ENCODE results near the gene CBX5. TPM values are rescaled to one million over a fixed set of nuclear protein-coding genes. Genes with fewer than 3 reads are reported as not detected.

Gene CBX5
- total RNA-seq, 2 donors from 2014 or later, result 27.0 to 34.3 TPM

- no peak for ATAC-seq
- H3K27ac ChIP-seq, result no peak overlapping the region
These were observed 22.6 kb downstream of the CBX5 start for GRCh38 chr12:54257332-54257731.

GRCh38 chr12:54253240-54253639, 26.7 kb downstream of the CBX5 start:
- Histone ChIP-seq H3K4me1 (peaks cover 3% of the 10 kb centered on the region), H3K36me3 (replicated peaks in 1 of 2; ENCODE audit: insufficient read depth in 1 of 2, low read depth in 2 of 2) (peaks cover 0 to 8% of the 10 kb centered on the region in 2 donors), H3K27me3 (no peaks in the 10 kb centered on the region), H3K4me3 (no peak overlapping the region), H3K27ac (no peak overlapping the region), H3K9me3 (no peaks in the 10 kb centered on the region)
- TF ChIP-seq CTCF (IDR thresholded peaks at IDR 0.05), result no peak
- WGBS, 2 donors, result 93 to 97% methylated on average over 4 of the region's 4 CpGs
- DNase-seq (no peak), ATAC-seq (no peak)
- intact Hi-C loops (cut with DNase I), result loop anchor here (10.0 kb wide), 1 partner anchor 112 kb away; the partner anchor contains the start of gene GPR84

More at GRCh38 chr12:54257332-54257731, 22.6 kb downstream of the CBX5 start:
- TF ChIP-seq CTCF (IDR thresholded peaks at IDR 0.05) (no peak), POLR2A (IDR thresholded peaks at IDR 0.05) (no peak)
- 77 to 84% methylated on average over 8 of the region's 8 CpGs for WGBS, 2 donors
- DNase-seq, result no peak
- H3K4me1 ChIP-seq, result peaks cover 27% of the 10 kb centered on the region
- H3K27me3 ChIP-seq, result no peaks in the 10 kb centered on the region
- intact Hi-C loops (cut with DNase I), result loop anchor here (10.0 kb wide), 1 partner anchor 107 kb away; the partner anchor contains the start of gene GPR84
- H3K36me3 ChIP-seq (replicated peaks in 1 of 2; ENCODE audit: insufficient read depth in 1 of 2, low read depth in 2 of 2), result peaks cover 0 to 6% of the 10 kb centered on the region in 2 donors
- no peaks in the 10 kb centered on the region for H3K9me3 ChIP-seq
- no peak overlapping the region for H3K4me3 ChIP-seq

- 87 to 96% methylated on average over 1 of the region's 1 CpG for WGBS, 2 donors
- H3K36me3 ChIP-seq (replicated peaks in 1 of 2; ENCODE audit: insufficient read depth in 1 of 2, low read depth in 2 of 2), result peaks cover 0 to 6% of the 10 kb centered on the region in 2 donors
- no peak overlapping the region for H3K4me3 ChIP-seq
- H3K4me1 ChIP-seq, result no peaks in the 10 kb centered on the region
- H3K27ac ChIP-seq, result no peak overlapping the region
- intact Hi-C loops (cut with DNase I), result loop anchor here (10.0 kb wide), 1 partner anchor 113 kb away; the partner anchor contains the start of gene GPR84
- no peaks in the 10 kb centered on the region for H3K9me3 ChIP-seq
- no peak for TF ChIP-seq POLR2A (IDR thresholded peaks at IDR 0.05)
- peak; percentile 32 to 71 (median 65) for TF ChIP-seq CTCF (IDR thresholded peaks at IDR 0.05)
- DNase-seq (no peak), ATAC-seq (peak; percentile 42)
- no peaks in the 10 kb centered on the region for H3K27me3 ChIP-seq
These were observed 28.1 kb downstream of the CBX5 start for GRCh38 chr12:54251667-54252284.

GRCh38 chr12:54249489-54249888, 30.4 kb downstream of the CBX5 start:
- ATAC-seq (no peak), DNase-seq (no peak)
- 93 to 99% methylated on average over 5 of the region's 5 CpGs for WGBS, 2 donors
- Histone ChIP-seq H3K36me3 (replicated peaks in 1 of 2; ENCODE audit: insufficient read depth in 1 of 2, low read depth in 2 of 2) (peaks cover 0 to 5% of the 10 kb centered on the region in 2 donors), H3K4me3 (no peak overlapping the region), H3K27me3 (no peaks in the 10 kb centered on the region), H3K27ac (no peak overlapping the region), H3K4me1 (no peaks in the 10 kb centered on the region), H3K9me3 (no peaks in the 10 kb centered on the region)
- intact Hi-C loops (cut with DNase I), result no loop called here
- TF ChIP-seq CTCF (IDR thresholded peaks at IDR 0.05) (no peak), POLR2A (IDR thresholded peaks at IDR 0.05) (no peak)

Measured in body of pancreas (tissue), 4 donors.